ENCODE data around the gene LRP2BP.

LRP2BP gene

GRCh38 chr4:185395238-185395955 lies at the start of gene LRP2BP:
TSS of gene LRP2BP (minus strand) at chr4:185395924. CDS start at chr4:185378186, 17,738 bp downstream.
- TF ChIP-seq GATA1 (IDR thresholded peaks at IDR 0.05; ENCODE audit: low read depth, low read length), result no peak
- TF ChIP-seq POLR2A (IDR thresholded peaks at IDR 0.05; ENCODE audit: low read length), result no peak
- DNase-seq, result peak; percentile 7 to 41

GRCh38 chr4:185445209-185445608 lies 49.5 kb upstream of the LRP2BP start:
- DNase-seq, result no peak
- TF ChIP-seq GATA1 (IDR thresholded peaks at IDR 0.05; ENCODE audit: low read depth, low read length), result no peak
- TF ChIP-seq POLR2A (IDR thresholded peaks at IDR 0.05; ENCODE audit: low read length), result no peak

DNA sequence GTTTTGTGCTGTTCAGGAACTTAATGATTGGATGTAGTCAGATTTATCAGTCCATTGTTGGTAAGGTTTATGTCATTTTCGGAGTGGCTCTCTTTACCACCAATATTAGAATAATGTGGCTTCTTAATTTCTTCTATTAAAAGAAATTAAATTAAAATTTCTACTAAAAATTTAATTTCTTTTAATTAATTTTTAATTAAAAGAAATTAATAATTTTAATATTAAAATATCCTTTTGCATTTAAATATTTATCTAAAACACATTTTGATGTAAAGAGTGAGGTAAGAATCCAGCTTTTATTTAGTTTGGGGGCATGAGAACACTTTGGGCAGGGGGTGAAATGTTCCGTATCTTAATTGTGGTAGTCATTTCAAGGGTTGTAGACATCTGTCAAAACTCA lies 45.8 kb upstream of the LRP2BP start:
- TF ChIP-seq GATA1 (IDR thresholded peaks at IDR 0.05; ENCODE audit: low read depth, low read length), result no peak
- no peak for TF ChIP-seq POLR2A (IDR thresholded peaks at IDR 0.05; ENCODE audit: low read length)
- DNase-seq, result no peak

- no peak for DNase-seq
These were observed 42.1 kb upstream of the LRP2BP start for GRCh38 chr4:185437809-185438208.

GRCh38 chr4:185435466-185435865 lies 39.7 kb upstream of the LRP2BP start:
- no peak for TF ChIP-seq GATA1 (IDR thresholded peaks at IDR 0.05; ENCODE audit: low read depth, low read length)
- no peak for TF ChIP-seq POLR2A (IDR thresholded peaks at IDR 0.05; ENCODE audit: low read length)
- DNase-seq, result no peak

More at GRCh38 chr4:185437809-185438208, 42.1 kb upstream of the LRP2BP start:
- no peak for TF ChIP-seq POLR2A (IDR thresholded peaks at IDR 0.05; ENCODE audit: low read length)

- no peak for TF ChIP-seq GATA1 (IDR thresholded peaks at IDR 0.05; ENCODE audit: low read depth, low read length)
- no peak for TF ChIP-seq POLR2A (IDR thresholded peaks at IDR 0.05; ENCODE audit: low read length)
- no peak for DNase-seq
These were observed 33.9 kb upstream of the LRP2BP start for GRCh38 chr4:185429660-185430059.

- TF ChIP-seq GATA1 (IDR thresholded peaks at IDR 0.05; ENCODE audit: low read depth, low read length) (no peak), POLR2A (IDR thresholded peaks at IDR 0.05; ENCODE audit: low read length) (no peak)
- DNase-seq, result peak in 1 of 2 experiments; percentile 4
These were observed 31.4 kb upstream of the LRP2BP start for GRCh38 chr4:185426960-185427688.

GRCh38 chr4:185425647-185426352 lies 30.1 kb upstream of the LRP2BP start, which contains the start of gene UFSP2:
TSS of gene UFSP2 (minus strand) at chr4:185425964. CDS start at chr4:185425868, 96 bp downstream.
- DNase-seq, result peak; percentile 97

DNA sequence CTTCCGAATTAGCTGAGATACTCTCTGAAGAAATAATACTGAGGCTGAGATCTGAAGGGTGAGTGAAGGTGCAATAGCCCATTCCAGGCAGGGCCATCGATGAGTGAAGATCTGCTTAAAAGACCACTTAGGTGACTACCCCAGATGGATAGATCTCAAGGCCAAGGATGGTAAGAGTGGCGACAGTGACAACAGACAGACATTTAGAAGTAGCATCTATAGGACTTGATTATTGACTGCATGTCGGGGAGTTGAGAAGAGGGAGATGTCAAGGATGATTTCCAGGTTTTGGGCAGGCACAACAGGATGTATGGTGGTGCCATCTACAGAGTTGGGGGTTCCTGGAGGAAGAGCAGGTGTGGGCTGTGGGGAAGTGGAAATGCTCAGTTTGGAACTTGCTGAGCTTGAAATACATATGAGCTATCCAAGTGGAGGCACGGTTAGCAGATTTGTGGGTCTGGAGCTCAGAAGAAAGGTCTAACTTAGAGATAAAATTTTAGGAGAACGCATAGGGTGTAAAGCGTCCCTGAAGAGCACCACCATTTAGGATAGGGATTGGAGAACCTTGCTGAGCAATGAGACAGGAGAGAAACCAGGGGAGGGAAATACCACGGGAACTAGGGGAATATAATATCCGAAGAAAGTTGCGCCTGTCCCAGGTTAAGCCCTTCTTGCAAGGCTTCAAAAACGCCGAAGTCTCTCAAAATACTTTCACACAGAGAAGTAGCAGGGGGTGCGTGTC lies 29.4 kb upstream of the LRP2BP start:
- TF ChIP-seq POLR2A (IDR thresholded peaks at IDR 0.05; ENCODE audit: low read length) (no peak), GATA1 (IDR thresholded peaks at IDR 0.05; ENCODE audit: low read depth, low read length) (no peak)
- DNase-seq, result peak; percentile 61 to 68

More at GRCh38 chr4:185425647-185426352, 30.1 kb upstream of the LRP2BP start, which contains the start of gene UFSP2:
- TF ChIP-seq POLR2A (IDR thresholded peaks at IDR 0.05; ENCODE audit: low read length) (peak; percentile 82), GATA1 (IDR thresholded peaks at IDR 0.05; ENCODE audit: low read depth, low read length) (no peak)

GRCh38 chr4:185421366-185422124 lies 25.8 kb upstream of the LRP2BP start:
- TF ChIP-seq GATA1 (IDR thresholded peaks at IDR 0.05; ENCODE audit: low read depth, low read length), result no peak
- no peak for TF ChIP-seq POLR2A (IDR thresholded peaks at IDR 0.05; ENCODE audit: low read length)
- DNase-seq, result no peak

- TF ChIP-seq POLR2A (IDR thresholded peaks at IDR 0.05; ENCODE audit: low read length), result no peak
- no peak for TF ChIP-seq GATA1 (IDR thresholded peaks at IDR 0.05; ENCODE audit: low read depth, low read length)
- DNase-seq, result no peak
These were observed 21.2 kb upstream of the LRP2BP start for GRCh38 chr4:185416955-185417354.

GRCh38 chr4:185412412-185412811 lies 16.7 kb upstream of the LRP2BP start:
- DNase-seq, result no peak
- TF ChIP-seq GATA1 (IDR thresholded peaks at IDR 0.05; ENCODE audit: low read depth, low read length) (no peak), POLR2A (IDR thresholded peaks at IDR 0.05; ENCODE audit: low read length) (no peak)

DNA sequence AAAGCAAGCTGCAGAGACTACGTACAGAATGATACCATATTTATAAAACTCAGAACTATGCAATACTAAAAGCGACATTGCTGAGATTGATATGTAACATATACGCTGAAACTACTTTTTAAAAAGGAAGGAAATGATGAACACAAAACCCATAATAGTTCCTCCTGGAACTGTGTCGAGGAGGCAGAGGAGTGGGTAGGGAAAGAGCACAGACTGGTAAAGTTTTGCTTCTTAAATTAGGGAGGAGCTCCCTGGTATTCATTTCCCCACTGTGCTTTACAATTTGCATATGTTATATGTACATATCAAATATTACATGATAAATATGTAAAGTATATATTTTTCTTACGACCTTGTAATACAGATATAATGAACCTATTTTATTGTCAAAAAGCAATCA lies 16.1 kb upstream of the LRP2BP start:
- no peak for TF ChIP-seq GATA1 (IDR thresholded peaks at IDR 0.05; ENCODE audit: low read depth, low read length)
- TF ChIP-seq POLR2A (IDR thresholded peaks at IDR 0.05; ENCODE audit: low read length), result no peak
- no peak for DNase-seq

Measured in erythroblast (primary cell).